ENCODE data around the gene LY6G6C.
A peak's percentile ranks its signal among the peaks of the same experiment; 100 is the strongest.

LY6G6C gene

GRCh38 chr6:31687860-31688693 is 33.5 kb downstream of the LY6G6C start:
- no peaks in the 10 kb centered on the region for H3K9me3 Mint-ChIP-seq
- TF ChIP-seq CTCF (IDR thresholded peaks at IDR 0.05): no peak
- no peak overlapping the region for H3K4me3 Mint-ChIP-seq
- H3K4me1 Mint-ChIP-seq: peaks cover 22% of the 10 kb centered on the region
- H3K36me3 Mint-ChIP-seq (ENCODE audit: low read depth): peaks cover 59% of the 10 kb centered on the region
- DNase-seq: no peak
- peak overlapping the region; percentile 64 for H3K27ac Mint-ChIP-seq
- H3K27me3 Mint-ChIP-seq (ENCODE audit: low read depth, poor library complexity): peaks cover 3% of the 10 kb centered on the region

GRCh38 chr6:31687321-31687720 is 34.2 kb downstream of the LY6G6C start:
- H3K9me3 Mint-ChIP-seq: no peaks in the 10 kb centered on the region
- H3K4me1 Mint-ChIP-seq: peaks cover 27% of the 10 kb centered on the region
- DNase-seq: no peak
- H3K4me3 Mint-ChIP-seq: no peak overlapping the region
- H3K27me3 Mint-ChIP-seq (ENCODE audit: low read depth, poor library complexity): peaks cover 4% of the 10 kb centered on the region
- H3K36me3 Mint-ChIP-seq (ENCODE audit: low read depth): peaks cover 51% of the 10 kb centered on the region
- TF ChIP-seq CTCF (IDR thresholded peaks at IDR 0.05): no peak
- H3K27ac Mint-ChIP-seq: no peak overlapping the region

- DNase-seq: no peak
- peak overlapping the region; percentile 88 for H3K27ac Mint-ChIP-seq
Observed at GRCh38 chr6:31686483-31686882, 35.1 kb downstream of the LY6G6C start.

GRCh38 chr6:31683591-31683990 is 38.0 kb downstream of the LY6G6C start:
- peaks cover 16% of the 10 kb centered on the region for H3K27me3 Mint-ChIP-seq (ENCODE audit: low read depth, poor library complexity)
- H3K36me3 Mint-ChIP-seq (ENCODE audit: low read depth): peaks cover 37% of the 10 kb centered on the region
- H3K9me3 Mint-ChIP-seq: no peaks in the 10 kb centered on the region
- TF ChIP-seq CTCF (IDR thresholded peaks at IDR 0.05): no peak
- DNase-seq: no peak
- H3K4me3 Mint-ChIP-seq: peak overlapping the region; percentile 87
- peak overlapping the region; percentile 18 for H3K27ac Mint-ChIP-seq
- H3K4me1 Mint-ChIP-seq: peaks cover 35% of the 10 kb centered on the region

More at GRCh38 chr6:31686483-31686882, 35.1 kb downstream of the LY6G6C start:
- Mint-ChIP-seq H3K36me3 (ENCODE audit: low read depth) (peaks cover 48% of the 10 kb centered on the region), H3K4me1 (peaks cover 34% of the 10 kb centered on the region), H3K4me3 (no peak overlapping the region), H3K9me3 (no peaks in the 10 kb centered on the region), H3K27me3 (ENCODE audit: low read depth, poor library complexity) (peaks cover 12% of the 10 kb centered on the region)
- no peak for TF ChIP-seq CTCF (IDR thresholded peaks at IDR 0.05)

- H3K4me3 Mint-ChIP-seq: peak overlapping the region; percentile 87
- peaks cover 42% of the 10 kb centered on the region for H3K4me1 Mint-ChIP-seq
- H3K36me3 Mint-ChIP-seq (ENCODE audit: low read depth): peaks cover 18% of the 10 kb centered on the region
- peak overlapping the region; percentile 70 for H3K27ac Mint-ChIP-seq
- peaks cover 24% of the 10 kb centered on the region for H3K27me3 Mint-ChIP-seq (ENCODE audit: low read depth, poor library complexity)
- peak; percentile 63 for DNase-seq
- H3K9me3 Mint-ChIP-seq: no peaks in the 10 kb centered on the region
- TF ChIP-seq CTCF (IDR thresholded peaks at IDR 0.05): no peak
Observed at GRCh38 chr6:31681135-31681671, 40.3 kb downstream of the LY6G6C start.
